ENCODE data around the gene FHIT.

Gene FHIT

GRCh38 chr3:60957541-60957940 is 293.7 kb downstream of the FHIT start:
- H3K9ac ChIP-seq = no peak overlapping the region
- H3K27me3 ChIP-seq = no peaks in the 10 kb centered on the region
- no peaks in the 10 kb centered on the region for H4K20me1 ChIP-seq

GRCh38 chr3:60956729-60957128 is 294.5 kb downstream of the FHIT start:
- Histone ChIP-seq H3K4me1 (no peaks in the 10 kb centered on the region), H3K27me3 (no peaks in the 10 kb centered on the region), H3K4me3 (no peak overlapping the region), H3K27ac (no peak overlapping the region), H3K9me3 (peaks cover 4% of the 10 kb centered on the region), H3K9ac (no peak overlapping the region), H3K4me2 (no peak overlapping the region), H3K36me3 (no peaks in the 10 kb centered on the region), H4K20me1 (no peaks in the 10 kb centered on the region)
- TF ChIP-seq Cebpa-rat (IDR thresholded peaks at IDR 0.05) = no peak

More at GRCh38 chr3:60957541-60957940, 293.7 kb downstream of the FHIT start:
- Histone ChIP-seq H3K4me1 (no peaks in the 10 kb centered on the region), H3K36me3 (no peaks in the 10 kb centered on the region), H3K27ac (no peak overlapping the region), H3K9me3 (peaks cover 4% of the 10 kb centered on the region), H3K4me3 (no peak overlapping the region), H3K4me2 (no peak overlapping the region)
- TF ChIP-seq Cebpa-rat (IDR thresholded peaks at IDR 0.05) = no peak

GRCh38 chr3:60955034-60955433 is 296.2 kb downstream of the FHIT start:
- no peak for TF ChIP-seq Cebpa-rat (IDR thresholded peaks at IDR 0.05)
- no peak overlapping the region for H3K27ac ChIP-seq

GRCh38 chr3:60954048-60954447 is 297.2 kb downstream of the FHIT start:
- TF ChIP-seq Cebpa-rat (IDR thresholded peaks at IDR 0.05) = no peak
- Histone ChIP-seq H3K4me1 (no peaks in the 10 kb centered on the region), H3K4me3 (no peak overlapping the region), H3K27ac (no peak overlapping the region), H3K9ac (no peak overlapping the region), H3K27me3 (no peaks in the 10 kb centered on the region), H4K20me1 (no peaks in the 10 kb centered on the region), H3K4me2 (no peak overlapping the region), H3K9me3 (peaks cover 4% of the 10 kb centered on the region), H3K36me3 (no peaks in the 10 kb centered on the region)

More at GRCh38 chr3:60955034-60955433, 296.2 kb downstream of the FHIT start:
- Histone ChIP-seq H3K9ac (no peak overlapping the region), H3K36me3 (no peaks in the 10 kb centered on the region), H3K4me3 (no peak overlapping the region), H3K4me1 (no peaks in the 10 kb centered on the region), H3K4me2 (no peak overlapping the region), H3K27me3 (no peaks in the 10 kb centered on the region), H3K9me3 (peaks cover 4% of the 10 kb centered on the region), H4K20me1 (no peaks in the 10 kb centered on the region)

- no peaks in the 10 kb centered on the region for H4K20me1 ChIP-seq
- no peaks in the 10 kb centered on the region for H3K36me3 ChIP-seq
- no peak overlapping the region for H3K4me2 ChIP-seq
- no peak for TF ChIP-seq Cebpa-rat (IDR thresholded peaks at IDR 0.05)
- peaks cover 4% of the 10 kb centered on the region for H3K9me3 ChIP-seq
- no peaks in the 10 kb centered on the region for H3K4me1 ChIP-seq
- no peak overlapping the region for H3K9ac ChIP-seq
- H3K27ac ChIP-seq = no peak overlapping the region
- no peak overlapping the region for H3K4me3 ChIP-seq
- H3K27me3 ChIP-seq = no peaks in the 10 kb centered on the region
Measured at GRCh38 chr3:60953351-60953750, 297.9 kb downstream of the FHIT start.

GRCh38 chr3:60952055-60952454 is 299.2 kb downstream of the FHIT start:
- no peak overlapping the region for H3K4me2 ChIP-seq
- no peaks in the 10 kb centered on the region for H3K36me3 ChIP-seq
- no peaks in the 10 kb centered on the region for H3K27me3 ChIP-seq
- no peaks in the 10 kb centered on the region for H3K4me1 ChIP-seq
- no peak for TF ChIP-seq Cebpa-rat (IDR thresholded peaks at IDR 0.05)
- H3K27ac ChIP-seq = no peak overlapping the region
- no peak overlapping the region for H3K4me3 ChIP-seq
- H3K9me3 ChIP-seq = peaks cover 4% of the 10 kb centered on the region
- H3K9ac ChIP-seq = no peak overlapping the region
- H4K20me1 ChIP-seq = no peaks in the 10 kb centered on the region

- no peak overlapping the region for H3K4me2 ChIP-seq
- no peaks in the 10 kb centered on the region for H3K9me3 ChIP-seq
- no peaks in the 10 kb centered on the region for H3K36me3 ChIP-seq
- no peak overlapping the region for H3K27ac ChIP-seq
- H4K20me1 ChIP-seq = no peaks in the 10 kb centered on the region
- H3K4me3 ChIP-seq = no peak overlapping the region
- H3K27me3 ChIP-seq = no peaks in the 10 kb centered on the region
- no peaks in the 10 kb centered on the region for H3K4me1 ChIP-seq
- no peak overlapping the region for H3K9ac ChIP-seq
- no peak for TF ChIP-seq Cebpa-rat (IDR thresholded peaks at IDR 0.05)
Measured at GRCh38 chr3:60949146-60949545, 302.1 kb downstream of the FHIT start.

- no peak overlapping the region for H3K9ac ChIP-seq
- no peak for TF ChIP-seq Cebpa-rat (IDR thresholded peaks at IDR 0.05)
- H3K4me1 ChIP-seq = no peaks in the 10 kb centered on the region
Measured at GRCh38 chr3:60948488-60948887, 302.8 kb downstream of the FHIT start.

GRCh38 chr3:60935709-60936108 is 315.5 kb downstream of the FHIT start:
- no peak for TF ChIP-seq Cebpa-rat (IDR thresholded peaks at IDR 0.05)
- Histone ChIP-seq H3K4me2 (no peak overlapping the region), H3K27ac (no peak overlapping the region), H3K9ac (no peak overlapping the region), H3K9me3 (no peaks in the 10 kb centered on the region), H4K20me1 (no peaks in the 10 kb centered on the region), H3K4me3 (no peak overlapping the region), H3K36me3 (no peaks in the 10 kb centered on the region), H3K27me3 (no peaks in the 10 kb centered on the region), H3K4me1 (no peaks in the 10 kb centered on the region)

More at GRCh38 chr3:60948488-60948887, 302.8 kb downstream of the FHIT start:
- Histone ChIP-seq H4K20me1 (no peaks in the 10 kb centered on the region), H3K4me3 (no peak overlapping the region), H3K27me3 (no peaks in the 10 kb centered on the region), H3K27ac (no peak overlapping the region), H3K36me3 (no peaks in the 10 kb centered on the region), H3K4me2 (no peak overlapping the region), H3K9me3 (no peaks in the 10 kb centered on the region)

- H3K4me2 ChIP-seq = no peak overlapping the region
- no peak overlapping the region for H3K4me3 ChIP-seq
- no peak for TF ChIP-seq Cebpa-rat (IDR thresholded peaks at IDR 0.05)
- no peaks in the 10 kb centered on the region for H3K9me3 ChIP-seq
- H3K36me3 ChIP-seq = no peaks in the 10 kb centered on the region
- no peak overlapping the region for H3K9ac ChIP-seq
- H4K20me1 ChIP-seq = no peaks in the 10 kb centered on the region
- no peaks in the 10 kb centered on the region for H3K27me3 ChIP-seq
- no peaks in the 10 kb centered on the region for H3K4me1 ChIP-seq
- H3K27ac ChIP-seq = no peak overlapping the region
Measured at GRCh38 chr3:60933824-60934223, 317.4 kb downstream of the FHIT start.

GRCh38 chr3:60932643-60933042 is 318.6 kb downstream of the FHIT start:
- no peak overlapping the region for H3K4me2 ChIP-seq
- no peak overlapping the region for H3K27ac ChIP-seq
- H3K9me3 ChIP-seq = peaks cover 2% of the 10 kb centered on the region; the same call in 1 of the 2 replicates
- H3K36me3 ChIP-seq = no peaks in the 10 kb centered on the region
- H3K9ac ChIP-seq = no peak overlapping the region
- no peaks in the 10 kb centered on the region for H3K4me1 ChIP-seq
- no peak for TF ChIP-seq Cebpa-rat (IDR thresholded peaks at IDR 0.05)
- H3K4me3 ChIP-seq = no peak overlapping the region
- no peaks in the 10 kb centered on the region for H3K27me3 ChIP-seq
- no peaks in the 10 kb centered on the region for H4K20me1 ChIP-seq

Data from BLaER1 (cell line).